Measurements from ENCODE around the gene SMYD3.

DNA sequence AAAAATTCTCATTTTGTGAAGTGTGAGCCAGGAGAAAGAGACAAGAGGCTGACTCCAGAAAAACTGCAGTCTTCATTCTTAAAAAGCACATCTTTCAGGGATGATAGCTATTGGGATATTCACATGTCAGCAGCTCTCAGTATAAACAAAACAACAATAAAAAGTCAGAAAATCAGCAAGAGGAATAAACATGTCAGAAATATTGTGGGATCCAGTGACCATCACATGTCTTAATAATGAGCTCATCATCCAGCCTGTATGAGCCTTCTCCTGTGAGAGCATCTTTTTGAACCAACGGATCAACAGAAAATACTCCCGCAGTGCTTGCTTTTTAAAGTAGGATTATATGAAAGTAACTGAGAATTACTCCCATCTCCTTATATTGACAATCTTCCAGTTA is 241.6 kb downstream of the SMYD3 start:
- TF ChIP-seq, protein P1, sequence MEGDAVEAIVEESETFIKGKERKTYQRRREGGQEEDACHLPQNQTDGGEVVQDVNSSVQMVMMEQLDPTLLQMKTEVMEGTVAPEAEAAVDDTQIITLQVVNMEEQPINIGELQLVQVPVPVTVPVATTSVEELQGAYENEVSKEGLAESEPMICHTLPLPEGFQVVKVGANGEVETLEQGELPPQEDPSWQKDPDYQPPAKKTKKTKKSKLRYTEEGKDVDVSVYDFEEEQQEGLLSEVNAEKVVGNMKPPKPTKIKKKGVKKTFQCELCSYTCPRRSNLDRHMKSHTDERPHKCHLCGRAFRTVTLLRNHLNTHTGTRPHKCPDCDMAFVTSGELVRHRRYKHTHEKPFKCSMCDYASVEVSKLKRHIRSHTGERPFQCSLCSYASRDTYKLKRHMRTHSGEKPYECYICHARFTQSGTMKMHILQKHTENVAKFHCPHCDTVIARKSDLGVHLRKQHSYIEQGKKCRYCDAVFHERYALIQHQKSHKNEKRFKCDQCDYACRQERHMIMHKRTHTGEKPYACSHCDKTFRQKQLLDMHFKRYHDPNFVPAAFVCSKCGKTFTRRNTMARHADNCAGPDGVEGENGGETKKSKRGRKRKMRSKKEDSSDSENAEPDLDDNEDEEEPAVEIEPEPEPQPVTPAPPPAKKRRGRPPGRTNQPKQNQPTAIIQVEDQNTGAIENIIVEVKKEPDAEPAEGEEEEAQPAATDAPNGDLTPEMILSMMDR (IDR thresholded peaks at IDR 0.05; ENCODE audit: insufficient read depth, low read length): no peak
- no peak for TF ChIP-seq GABPA (IDR thresholded peaks at IDR 0.05; ENCODE audit: low read depth)
- TF ChIP-seq SPI1 (IDR thresholded peaks at IDR 0.05; ENCODE audit: borderline replicate concordance, low read depth): no peak
- TF ChIP-seq POLR2AphosphoS5 (IDR thresholded peaks at IDR 0.05; ENCODE audit: low read depth): no peak
- TF ChIP-seq, protein P2, sequence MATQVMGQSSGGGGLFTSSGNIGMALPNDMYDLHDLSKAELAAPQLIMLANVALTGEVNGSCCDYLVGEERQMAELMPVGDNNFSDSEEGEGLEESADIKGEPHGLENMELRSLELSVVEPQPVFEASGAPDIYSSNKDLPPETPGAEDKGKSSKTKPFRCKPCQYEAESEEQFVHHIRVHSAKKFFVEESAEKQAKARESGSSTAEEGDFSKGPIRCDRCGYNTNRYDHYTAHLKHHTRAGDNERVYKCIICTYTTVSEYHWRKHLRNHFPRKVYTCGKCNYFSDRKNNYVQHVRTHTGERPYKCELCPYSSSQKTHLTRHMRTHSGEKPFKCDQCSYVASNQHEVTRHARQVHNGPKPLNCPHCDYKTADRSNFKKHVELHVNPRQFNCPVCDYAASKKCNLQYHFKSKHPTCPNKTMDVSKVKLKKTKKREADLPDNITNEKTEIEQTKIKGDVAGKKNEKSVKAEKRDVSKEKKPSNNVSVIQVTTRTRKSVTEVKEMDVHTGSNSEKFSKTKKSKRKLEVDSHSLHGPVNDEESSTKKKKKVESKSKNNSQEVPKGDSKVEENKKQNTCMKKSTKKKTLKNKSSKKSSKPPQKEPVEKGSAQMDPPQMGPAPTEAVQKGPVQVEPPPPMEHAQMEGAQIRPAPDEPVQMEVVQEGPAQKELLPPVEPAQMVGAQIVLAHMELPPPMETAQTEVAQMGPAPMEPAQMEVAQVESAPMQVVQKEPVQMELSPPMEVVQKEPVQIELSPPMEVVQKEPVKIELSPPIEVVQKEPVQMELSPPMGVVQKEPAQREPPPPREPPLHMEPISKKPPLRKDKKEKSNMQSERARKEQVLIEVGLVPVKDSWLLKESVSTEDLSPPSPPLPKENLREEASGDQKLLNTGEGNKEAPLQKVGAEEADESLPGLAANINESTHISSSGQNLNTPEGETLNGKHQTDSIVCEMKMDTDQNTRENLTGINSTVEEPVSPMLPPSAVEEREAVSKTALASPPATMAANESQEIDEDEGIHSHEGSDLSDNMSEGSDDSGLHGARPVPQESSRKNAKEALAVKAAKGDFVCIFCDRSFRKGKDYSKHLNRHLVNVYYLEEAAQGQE (IDR thresholded peaks at IDR 0.05; ENCODE audit: insufficient replicate concordance, low read depth): no peak
